Measurements from ENCODE around the gene RAB40B.

RAB40B gene

DNA sequence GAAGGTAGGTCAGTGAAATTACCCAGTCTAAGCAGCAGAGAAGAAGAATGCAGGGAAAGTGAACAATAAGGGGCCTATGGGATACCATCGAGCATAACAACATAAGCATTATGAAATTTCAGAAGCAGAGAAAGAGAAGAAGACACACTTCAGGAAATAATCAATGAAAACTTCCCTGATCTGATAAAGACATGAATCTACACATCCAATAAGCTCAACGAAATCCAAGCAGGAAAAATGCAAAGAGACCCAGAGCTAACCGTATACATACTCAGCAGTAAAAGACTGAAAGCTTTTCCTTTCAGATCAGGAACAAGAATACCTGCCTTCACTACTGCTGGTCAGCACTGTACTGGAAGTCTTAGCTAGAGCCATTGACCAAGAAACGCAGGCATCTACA lies 88.8 kb downstream of the RAB40B start:
- TF ChIP-seq TEAD4 (IDR thresholded peaks at IDR 0.05), result no peak
- TF ChIP-seq, protein P1, sequence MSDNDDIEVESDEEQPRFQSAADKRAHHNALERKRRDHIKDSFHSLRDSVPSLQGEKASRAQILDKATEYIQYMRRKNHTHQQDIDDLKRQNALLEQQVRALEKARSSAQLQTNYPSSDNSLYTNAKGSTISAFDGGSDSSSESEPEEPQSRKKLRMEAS (IDR thresholded peaks at IDR 0.05), result no peak
- TF ChIP-seq FOXM1 (IDR thresholded peaks at IDR 0.05; ENCODE audit: borderline replicate concordance, low read depth), result no peak
- TF ChIP-seq, protein P2, sequence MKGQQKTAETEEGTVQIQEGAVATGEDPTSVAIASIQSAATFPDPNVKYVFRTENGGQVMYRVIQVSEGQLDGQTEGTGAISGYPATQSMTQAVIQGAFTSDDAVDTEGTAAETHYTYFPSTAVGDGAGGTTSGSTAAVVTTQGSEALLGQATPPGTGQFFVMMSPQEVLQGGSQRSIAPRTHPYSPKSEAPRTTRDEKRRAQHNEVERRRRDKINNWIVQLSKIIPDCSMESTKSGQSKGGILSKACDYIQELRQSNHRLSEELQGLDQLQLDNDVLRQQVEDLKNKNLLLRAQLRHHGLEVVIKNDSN (IDR thresholded peaks at IDR 0.05), result no peak

DNA sequence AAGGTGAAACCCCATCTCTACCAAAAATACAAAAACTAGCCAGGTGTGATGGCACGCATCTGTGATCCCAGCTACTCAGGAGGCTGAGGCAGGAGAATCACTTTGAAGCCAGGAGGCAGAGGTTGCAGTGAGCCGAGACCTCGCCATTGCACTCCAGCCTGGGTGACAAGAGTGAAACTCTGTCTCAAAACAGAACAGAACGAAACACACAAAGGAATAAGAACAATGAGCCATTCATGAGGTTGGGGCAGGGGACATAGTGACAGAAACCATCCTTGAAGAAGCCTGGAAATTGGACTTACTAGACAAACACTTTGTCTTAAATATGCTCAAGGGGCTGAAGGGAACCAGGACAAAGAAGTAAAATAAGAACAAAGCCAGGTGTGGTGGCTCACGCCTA lies 89.7 kb downstream of the RAB40B start:
- TF ChIP-seq YY1 (IDR thresholded peaks at IDR 0.05; ENCODE audit: low read depth) (no peak), FOXM1 (IDR thresholded peaks at IDR 0.05; ENCODE audit: borderline replicate concordance, low read depth) (no peak), EGR1 (IDR thresholded peaks at IDR 0.05) (no peak), TEAD4 (IDR thresholded peaks at IDR 0.05) (no peak), CEBPB (IDR thresholded peaks at IDR 0.05) (no peak), TAF1 (IDR thresholded peaks at IDR 0.05; ENCODE audit: low read depth) (no peak), CREB1 (IDR thresholded peaks at IDR 0.05; ENCODE audit: low read depth) (no peak), ZBTB7A (IDR thresholded peaks at IDR 0.05; ENCODE audit: low read depth) (no peak), RAD21 (IDR thresholded peaks at IDR 0.05; ENCODE audit: low read depth) (no peak), EP300 (IDR thresholded peaks at IDR 0.05; ENCODE audit: borderline replicate concordance) (no peak), TCF12 (IDR thresholded peaks at IDR 0.05; ENCODE audit: low read depth) (no peak), NFIC (IDR thresholded peaks at IDR 0.05) (no peak)
- TF ChIP-seq, protein P1 (IDR thresholded peaks at IDR 0.05), result no peak
- TF ChIP-seq, protein P3, sequence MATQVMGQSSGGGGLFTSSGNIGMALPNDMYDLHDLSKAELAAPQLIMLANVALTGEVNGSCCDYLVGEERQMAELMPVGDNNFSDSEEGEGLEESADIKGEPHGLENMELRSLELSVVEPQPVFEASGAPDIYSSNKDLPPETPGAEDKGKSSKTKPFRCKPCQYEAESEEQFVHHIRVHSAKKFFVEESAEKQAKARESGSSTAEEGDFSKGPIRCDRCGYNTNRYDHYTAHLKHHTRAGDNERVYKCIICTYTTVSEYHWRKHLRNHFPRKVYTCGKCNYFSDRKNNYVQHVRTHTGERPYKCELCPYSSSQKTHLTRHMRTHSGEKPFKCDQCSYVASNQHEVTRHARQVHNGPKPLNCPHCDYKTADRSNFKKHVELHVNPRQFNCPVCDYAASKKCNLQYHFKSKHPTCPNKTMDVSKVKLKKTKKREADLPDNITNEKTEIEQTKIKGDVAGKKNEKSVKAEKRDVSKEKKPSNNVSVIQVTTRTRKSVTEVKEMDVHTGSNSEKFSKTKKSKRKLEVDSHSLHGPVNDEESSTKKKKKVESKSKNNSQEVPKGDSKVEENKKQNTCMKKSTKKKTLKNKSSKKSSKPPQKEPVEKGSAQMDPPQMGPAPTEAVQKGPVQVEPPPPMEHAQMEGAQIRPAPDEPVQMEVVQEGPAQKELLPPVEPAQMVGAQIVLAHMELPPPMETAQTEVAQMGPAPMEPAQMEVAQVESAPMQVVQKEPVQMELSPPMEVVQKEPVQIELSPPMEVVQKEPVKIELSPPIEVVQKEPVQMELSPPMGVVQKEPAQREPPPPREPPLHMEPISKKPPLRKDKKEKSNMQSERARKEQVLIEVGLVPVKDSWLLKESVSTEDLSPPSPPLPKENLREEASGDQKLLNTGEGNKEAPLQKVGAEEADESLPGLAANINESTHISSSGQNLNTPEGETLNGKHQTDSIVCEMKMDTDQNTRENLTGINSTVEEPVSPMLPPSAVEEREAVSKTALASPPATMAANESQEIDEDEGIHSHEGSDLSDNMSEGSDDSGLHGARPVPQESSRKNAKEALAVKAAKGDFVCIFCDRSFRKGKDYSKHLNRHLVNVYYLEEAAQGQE (IDR thresholded peaks at IDR 0.05; ENCODE audit: low read depth), result no peak
- TF ChIP-seq, protein P2 (IDR thresholded peaks at IDR 0.05), result no peak

DNA sequence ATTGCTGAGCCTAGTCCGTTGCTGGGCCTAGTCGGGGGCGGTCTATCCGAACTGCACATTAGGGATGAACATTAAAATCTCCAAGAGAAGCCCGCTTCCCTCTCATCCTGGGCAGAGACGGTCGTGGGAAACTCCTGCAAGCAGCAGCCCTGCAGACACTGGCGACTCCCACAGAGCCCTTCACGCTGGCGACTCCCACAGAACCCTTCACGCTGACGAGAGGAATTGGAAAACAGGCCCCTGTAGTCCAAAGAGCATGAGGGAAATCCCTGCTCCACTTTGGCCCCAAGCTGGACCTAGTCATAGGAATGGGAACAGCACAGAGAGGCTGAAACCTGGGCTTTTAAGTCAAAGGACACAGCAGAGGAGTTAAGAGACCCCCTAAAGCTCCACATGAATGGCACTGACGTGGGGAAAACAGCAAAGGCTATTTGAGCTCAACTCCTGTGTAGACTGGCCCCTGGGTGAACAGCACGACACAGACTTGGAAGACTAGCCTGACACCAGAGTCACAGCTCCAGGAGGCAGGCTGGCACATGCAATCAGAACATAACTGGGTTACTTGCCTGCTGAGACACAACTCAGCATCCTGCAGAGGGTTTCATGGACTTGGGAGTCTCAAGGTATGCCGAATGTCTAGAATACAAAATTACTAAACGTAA lies 92.4 kb downstream of the RAB40B start:
- TF ChIP-seq TAF1 (IDR thresholded peaks at IDR 0.05; ENCODE audit: low read depth) (no peak), TEAD4 (IDR thresholded peaks at IDR 0.05) (no peak)
- TF ChIP-seq, protein P3 (IDR thresholded peaks at IDR 0.05; ENCODE audit: low read depth), result no peak
- TF ChIP-seq, protein P1 (IDR thresholded peaks at IDR 0.05), result no peak
- TF ChIP-seq, protein P2 (IDR thresholded peaks at IDR 0.05), result no peak

All from Ishikawa (cell line).